ENCODE measurements around the gene MYO1E.
"Not testable (repeated sequence)": the region's sequence is repeated elsewhere in the genome, so short reads cannot be mapped to it uniquely, and the experiment has no call there.

Gene MYO1E

GRCh38 chr15:59180945-59181600 is 191.6 kb downstream of the MYO1E start:
- no peak for DNase-seq

- DNase-seq, result no peak
Measured at GRCh38 chr15:59179717-59180116, 193.0 kb downstream of the MYO1E start.

GRCh38 chr15:59178151-59178695 is 194.4 kb downstream of the MYO1E start:
- DNase-seq, result no peak

GRCh38 chr15:59177317-59177660 is 195.4 kb downstream of the MYO1E start:
- DNase-seq, result no peak

- no peak for DNase-seq
Measured at GRCh38 chr15:59176653-59177316, 195.9 kb downstream of the MYO1E start.

GRCh38 chr15:59174835-59175831 is 197.5 kb downstream of the MYO1E start:
- DNase-seq, result peak; percentile 79

- DNase-seq, result no peak
Measured at GRCh38 chr15:59174151-59174834, 198.4 kb downstream of the MYO1E start.

GRCh38 chr15:59173194-59173593 is 199.5 kb downstream of the MYO1E start:
- DNase-seq, result no peak

- no peak for DNase-seq
Measured at GRCh38 chr15:59172289-59172901, 200.3 kb downstream of the MYO1E start.

- no peak for DNase-seq
Measured at GRCh38 chr15:59171067-59171397, 201.6 kb downstream of the MYO1E start.

GRCh38 chr15:59170295-59171066 is 202.2 kb downstream of the MYO1E start:
- no peak for DNase-seq

- DNase-seq, result no peak
Measured at GRCh38 chr15:59169251-59169708, 203.4 kb downstream of the MYO1E start.

- no peak for DNase-seq
Measured at GRCh38 chr15:59168536-59168935, 204.1 kb downstream of the MYO1E start.

- no peak for DNase-seq
Measured at GRCh38 chr15:59166601-59167265, 205.9 kb downstream of the MYO1E start.

GRCh38 chr15:59166166-59166565 is 206.5 kb downstream of the MYO1E start:
- no peak for DNase-seq

GRCh38 chr15:59165726-59166125 is 206.9 kb downstream of the MYO1E start:
- DNase-seq, result no peak

- DNase-seq, result not testable (repeated sequence)
Measured at GRCh38 chr15:59162080-59162479, 210.6 kb downstream of the MYO1E start.

GRCh38 chr15:59160880-59161593 is 211.6 kb downstream of the MYO1E start:
- peak; percentile 22 for DNase-seq

GRCh38 chr15:59159210-59159609 is 213.5 kb downstream of the MYO1E start:
- no peak for DNase-seq

- DNase-seq, result no peak
Measured at GRCh38 chr15:59158701-59159034, 214.0 kb downstream of the MYO1E start.

Measured in NCI-H1694 (cell line).